G401 (cell line): ENCODE measurements around the gene URGCP. TPM values are rescaled to one million over a fixed set of nuclear protein-coding genes. Genes with fewer than 3 reads are reported as not detected.
"Not testable (repeated sequence)": the region's sequence is repeated elsewhere in the genome, so short reads cannot be mapped to it uniquely, and the experiment has no call there.

Experiments
- DNase-seq: peaks from one replicate; pipeline ENCODE4 v3.0.0-alpha.2; 2015; ENCODE audit warnings: low spot score
- in situ Hi-C: cut with HindIII; loops from 2 replicates; pipeline ENCODE4 v1.10.0; 2016; ENCODE audit warnings: low sequenced_read_pairs, mixed read lengths
- total RNA-seq: library from RNA; depleted of rRNA; stranded (reverse); fragments of >200 nt; shearing (Covaris generic); gene quantifications from 2 replicates; pipeline ENCODE4 v1.2.3, GENCODE V29; 2014; rRNA removed

The URGCP gene
- total RNA-seq, 1 experiment from 2014 or later: 39.4 TPM

DNA sequence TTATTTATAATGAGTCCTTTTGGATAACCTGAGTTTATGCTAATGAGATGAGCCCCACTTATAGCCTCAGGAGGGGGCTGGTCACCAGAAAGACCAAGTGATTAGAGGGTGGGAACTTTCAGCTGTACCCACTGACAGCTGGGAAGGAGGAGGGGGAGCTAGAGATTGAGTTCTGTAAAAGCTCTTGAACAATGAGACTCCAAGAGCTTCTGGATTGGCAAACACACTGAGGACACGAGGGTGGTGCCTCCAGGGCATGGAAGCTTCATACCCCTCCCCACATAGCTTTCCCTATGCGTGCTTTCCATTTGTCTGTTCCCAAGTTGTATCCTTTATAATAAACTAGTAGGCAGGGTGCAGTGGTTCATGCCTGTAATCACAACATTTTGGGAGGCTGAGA lies 57.3 kb downstream of the URGCP start:
- in situ Hi-C loops: loop anchor here (5.0 kb wide), 2 partner anchors 42 to 93 kb away; no protein-coding TSS in a partner anchor
- no peak for DNase-seq

DNA sequence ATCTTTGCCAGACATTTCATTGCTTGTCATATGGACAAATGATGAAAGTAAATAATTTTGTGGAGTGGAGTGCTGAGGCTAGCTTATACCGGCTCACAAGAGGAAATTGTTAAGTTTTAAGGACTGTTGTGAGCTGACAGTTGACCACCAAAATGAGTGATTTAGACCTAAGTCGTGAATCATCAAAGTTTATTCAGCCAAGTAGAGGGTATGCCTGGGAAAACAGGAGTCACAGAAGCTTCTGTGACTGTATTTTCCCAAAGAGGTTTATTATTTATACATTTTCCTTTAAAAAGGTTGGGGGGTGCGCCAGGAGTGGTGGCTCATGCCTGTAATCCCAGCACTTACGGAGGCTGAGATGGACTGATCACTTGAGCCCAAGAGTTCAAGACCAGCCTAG lies 58.9 kb downstream of the URGCP start:
- in situ Hi-C loops: loop anchor here (5.0 kb wide), 2 partner anchors 40 to 95 kb away; no protein-coding TSS in a partner anchor
- DNase-seq: no peak

DNA sequence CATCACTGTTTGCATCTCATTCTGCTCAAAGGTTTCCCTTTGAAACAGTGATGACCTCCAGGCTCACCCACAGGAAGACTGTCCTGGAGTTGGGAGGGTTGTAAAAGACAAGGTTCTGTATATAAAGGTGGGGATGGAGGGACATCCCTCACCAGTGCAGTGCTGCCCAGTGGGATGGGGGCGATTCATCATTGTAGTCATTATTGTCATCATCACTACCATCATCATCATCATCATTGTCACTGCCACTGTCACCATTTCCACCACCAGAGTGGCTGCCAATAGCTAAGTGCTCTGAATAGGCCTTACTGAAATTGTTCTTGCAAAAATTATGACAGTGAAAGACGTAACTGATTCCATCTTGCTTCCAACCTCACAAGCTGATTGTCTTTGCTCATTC lies 61.7 kb downstream of the URGCP start:
- in situ Hi-C loops: loop anchor here (5.0 kb wide), 2 partner anchors 37 to 98 kb away; no protein-coding TSS in a partner anchor
- DNase-seq: no peak

DNA sequence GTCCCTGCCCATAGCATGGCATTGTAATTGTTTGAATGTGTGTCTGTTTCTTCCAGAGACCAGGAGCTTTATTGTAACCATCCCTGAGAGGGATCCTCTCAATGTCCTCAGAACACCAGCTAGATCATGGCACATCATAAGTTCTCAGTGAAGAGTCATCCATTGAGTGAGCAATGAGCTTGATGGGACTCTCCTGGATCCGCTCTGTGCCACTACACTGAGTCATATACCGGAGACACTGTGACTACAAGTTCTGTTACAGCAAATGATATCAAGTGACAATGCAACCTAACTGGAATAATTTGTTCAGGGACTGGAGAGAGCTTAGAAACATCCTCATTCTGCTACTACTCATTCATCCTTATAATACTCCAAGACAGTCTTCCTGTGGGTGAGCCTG lies 62.1 kb downstream of the URGCP start:
- no peak for DNase-seq
- in situ Hi-C loops: no loop called here

DNA sequence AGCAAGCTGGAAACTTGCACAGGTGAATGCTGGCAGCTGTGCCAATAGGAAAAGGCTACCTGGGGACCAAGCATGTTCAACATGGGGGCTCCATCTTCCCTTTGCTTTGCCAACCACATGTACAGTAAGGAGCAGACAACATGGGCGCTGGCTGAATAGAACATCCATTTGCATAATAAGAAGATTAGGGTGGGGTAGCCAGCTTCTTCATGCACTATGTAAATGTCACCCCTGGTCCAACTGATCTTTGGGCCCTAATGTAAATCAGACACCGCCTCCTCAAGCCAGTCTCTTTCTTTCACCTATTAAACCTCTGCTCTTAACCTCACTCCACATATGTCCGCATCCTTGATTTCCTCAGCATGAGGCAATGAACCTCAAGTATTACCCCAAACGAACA lies 63.1 kb downstream of the URGCP start:
- DNase-seq: no peak
- in situ Hi-C loops: no loop called here

DNA sequence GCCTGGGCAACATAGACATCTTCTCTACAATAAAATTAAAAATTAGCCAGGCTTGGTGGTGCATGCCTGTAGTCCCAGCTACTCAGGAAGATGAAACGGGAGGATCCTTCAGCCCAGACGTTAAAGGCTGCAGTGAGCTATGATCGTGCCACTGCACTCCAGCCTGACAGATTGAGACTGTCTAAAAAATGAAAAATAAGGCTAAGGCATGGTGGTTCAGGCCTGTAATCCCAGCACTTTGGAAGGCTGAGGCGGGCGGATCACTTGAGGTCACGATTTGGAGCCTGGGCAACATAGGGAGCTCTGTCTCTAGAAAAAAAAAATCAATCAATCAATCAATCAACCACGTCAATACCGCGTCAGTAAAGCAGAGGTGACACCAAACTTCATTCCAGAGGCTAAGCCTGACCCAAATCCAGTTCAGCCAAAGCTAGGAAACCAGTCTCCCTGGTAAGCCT lies 68.2 kb downstream of the URGCP start:
- no peak for DNase-seq
- in situ Hi-C loops: no loop called here

DNA sequence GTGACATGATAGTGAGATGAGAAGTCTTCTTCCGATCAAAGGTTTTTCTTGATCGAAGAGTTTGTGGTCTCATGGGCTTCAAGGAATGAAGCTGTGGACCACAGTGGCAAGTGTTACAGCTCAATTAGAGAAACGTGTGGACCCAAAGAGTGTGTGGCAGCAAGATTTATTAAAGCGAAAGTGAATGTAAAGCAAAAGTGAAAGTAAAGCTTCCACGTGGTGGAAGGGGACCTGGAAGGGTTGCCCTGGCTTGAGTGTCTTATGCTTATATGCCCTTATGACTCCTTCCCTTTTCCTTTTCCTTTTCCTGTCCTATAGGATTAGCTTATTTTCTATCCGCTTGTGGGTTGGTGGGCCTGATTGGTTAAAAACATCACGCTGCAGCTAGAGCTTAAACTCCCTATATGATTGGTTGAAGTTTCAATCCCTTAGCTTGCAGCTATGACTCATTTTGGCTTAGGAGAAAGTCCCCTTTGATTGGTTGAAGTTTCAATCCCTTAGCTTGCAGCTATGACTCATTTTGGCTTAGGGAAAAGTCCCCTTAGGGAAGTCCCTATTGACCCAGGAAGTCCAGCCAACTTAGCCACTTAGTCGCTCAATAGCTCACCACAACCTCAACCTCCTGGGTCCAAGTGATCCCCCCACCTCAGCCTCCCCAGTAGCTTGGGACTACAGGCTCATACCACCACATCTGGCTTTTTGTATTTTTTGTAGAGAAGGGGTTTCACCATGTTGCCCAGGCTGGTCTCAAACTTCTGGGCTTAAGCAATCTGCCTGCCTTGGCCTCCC lies 71.7 kb downstream of the URGCP start:
- in situ Hi-C loops: no loop called here
- DNase-seq: no peak

DNA sequence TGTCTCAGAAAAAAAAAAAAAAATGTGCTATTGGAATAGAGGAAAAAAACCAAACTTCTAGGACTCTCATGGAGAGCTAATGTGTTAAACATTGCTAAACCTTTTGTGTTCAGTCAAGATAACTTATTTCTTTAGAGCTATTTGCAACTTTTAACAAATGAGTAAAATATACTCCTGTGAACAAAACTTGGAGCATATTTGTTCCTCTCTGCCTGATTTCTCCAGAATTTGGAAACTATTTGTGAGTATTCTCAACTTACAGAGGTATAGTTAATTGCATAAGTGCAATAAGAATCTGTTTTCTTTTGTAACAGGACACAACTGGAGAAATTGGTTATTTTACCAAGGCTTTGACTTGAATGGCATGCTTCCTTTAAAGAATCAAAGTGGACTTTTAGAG lies 75.5 kb downstream of the URGCP start:
- in situ Hi-C loops, DNase-seq: not testable (repeated sequence)

Other genes starting within 250 kb of the URGCP start
- gene COA1, start 177.1 kb downstream of the URGCP start, total RNA-seq: 135 and 184 TPM in 2 replicates
- 145 and 190 TPM in 2 replicates for gene BLVRA, start 147.9 kb downstream of the URGCP start, total RNA-seq
- gene MRPS24, start 37.1 kb downstream of the URGCP start, total RNA-seq: 143 and 192 TPM in 2 replicates
- gene UBE2D4, start 19.8 kb upstream of the URGCP start, total RNA-seq: 7.0 and 14.7 TPM in 2 replicates
- not detected in 2 replicates for gene SPDYE1, start 91.3 kb upstream of the URGCP start, total RNA-seq
- 101 and 119 TPM in 2 replicates for gene DBNL, start 138.1 kb upstream of the URGCP start, total RNA-seq
- 2.8 and 2.9 TPM in 2 replicates for gene PGAM2, start 159.0 kb upstream of the URGCP start, total RNA-seq
- gene POLM, start 175.9 kb upstream of the URGCP start, total RNA-seq: 5.2 and 9.4 TPM in 2 replicates
- gene AEBP1, start 197.7 kb upstream of the URGCP start, total RNA-seq: 0.27 and 0.43 TPM in 2 replicates
- gene POLD2, start 217.0 kb upstream of the URGCP start, total RNA-seq: 253 and 270 TPM in 2 replicates
- gene MYL7, start 234.7 kb upstream of the URGCP start, total RNA-seq: 1.4 TPM in 1 of 2 replicates, not detected in the other